ENCODE data around the gene C1QTNF2. TPM values are rescaled to one million over a fixed set of nuclear protein-coding genes. Genes with fewer than 3 reads are reported as not detected.

The C1QTNF2 gene
- polyA plus RNA-seq, 1 donor (not counting 4 experiments of a cell fraction or from before 2014, with no cell fraction given) = 0.07 TPM

- Histone ChIP-seq H3K9ac (ENCODE audit: control insufficient read depth, extremely low read depth, insufficient read depth, low read length) (no peak overlapping the region), H3K27ac (ENCODE audit: control insufficient read depth, insufficient read depth, low read length) (no peak overlapping the region), H3K4me1 (ENCODE audit: control insufficient read depth, extremely low read depth, insufficient read depth, low read length) (no peaks in the 10 kb centered on the region), H3K9me3 (ENCODE audit: control insufficient read depth, low read depth, low read length) (no peaks in the 10 kb centered on the region), H3K27me3 (ENCODE audit: control insufficient read depth, extremely low read depth, insufficient read depth, low read length) (no peaks in the 10 kb centered on the region), H3K9me1 (ENCODE audit: control insufficient read depth, extremely low read depth, insufficient read depth, low read length) (no peaks in the 10 kb centered on the region), H2AFZ (ENCODE audit: control insufficient read depth, low read length) (no peak overlapping the region), H3K36me3 (ENCODE audit: control insufficient read depth in 2 of 2, extremely low read depth in 1 of 2, insufficient read depth in 2 of 2, low read length in 2 of 2) (no peaks in the 10 kb centered on the region), H4K20me1 (ENCODE audit: control insufficient read depth, extremely low read depth, insufficient read depth, low read length) (no peaks in the 10 kb centered on the region), H3K4me2 (ENCODE audit: control insufficient read depth, extremely low read depth, insufficient read depth, low read depth, low read length) (no peak overlapping the region), H3K4me3 (ENCODE audit: control insufficient read depth in 2 of 3, extremely low read depth in 1 of 3, insufficient read depth in 2 of 3, low read depth in 1 of 3, low read length in 3 of 3) (no peak overlapping the region), H3K79me2 (ENCODE audit: control insufficient read depth, insufficient read depth, low read length) (no peaks in the 10 kb centered on the region)
- FAIRE-seq (no peak), DNase-seq (ENCODE audit: low read depth, low spot score) (no peak)
- dilution Hi-C loops (cut with MboI; ENCODE audit: extremely low pct_ligation_motif_present, low sequenced_read_pairs) = no loop called here
- no peak for TF ChIP-seq EZH2 (IDR thresholded peaks at IDR 0.05; ENCODE audit: low read length)
- no peak for TF ChIP-seq CTCF (optimal IDR thresholded peaks at IDR 0.05 in 1 of 3, IDR thresholded peaks at IDR 0.05 in 1 of 3, conservative IDR thresholded peaks at IDR 0.05 in 1 of 3; ENCODE audit: extremely low read depth in 1 of 3, insufficient read depth in 2 of 3, low read length in 3 of 3)
Measured at GRCh38 chr5:160348080-160348479, 22.3 kb downstream of the C1QTNF2 start.

- Histone ChIP-seq H3K9me3 (ENCODE audit: control insufficient read depth, low read depth, low read length) (no peaks in the 10 kb centered on the region), H3K36me3 (ENCODE audit: control insufficient read depth in 2 of 2, extremely low read depth in 1 of 2, insufficient read depth in 2 of 2, low read length in 2 of 2) (no peaks in the 10 kb centered on the region), H3K79me2 (ENCODE audit: control insufficient read depth, insufficient read depth, low read length) (no peaks in the 10 kb centered on the region), H3K27me3 (ENCODE audit: control insufficient read depth, extremely low read depth, insufficient read depth, low read length) (no peaks in the 10 kb centered on the region), H3K4me1 (ENCODE audit: control insufficient read depth, extremely low read depth, insufficient read depth, low read length) (peaks cover under 1% of the 10 kb centered on the region), H2AFZ (ENCODE audit: control insufficient read depth, low read length) (no peak overlapping the region), H3K4me2 (ENCODE audit: control insufficient read depth, extremely low read depth, insufficient read depth, low read depth, low read length) (no peak overlapping the region), H4K20me1 (ENCODE audit: control insufficient read depth, extremely low read depth, insufficient read depth, low read length) (no peaks in the 10 kb centered on the region), H3K9me1 (ENCODE audit: control insufficient read depth, extremely low read depth, insufficient read depth, low read length) (no peaks in the 10 kb centered on the region), H3K4me3 (ENCODE audit: control insufficient read depth in 2 of 3, extremely low read depth in 1 of 3, insufficient read depth in 2 of 3, low read depth in 1 of 3, low read length in 3 of 3) (no peak overlapping the region), H3K27ac (ENCODE audit: control insufficient read depth, insufficient read depth, low read length) (no peak overlapping the region), H3K9ac (ENCODE audit: control insufficient read depth, extremely low read depth, insufficient read depth, low read length) (no peak overlapping the region)
- no peak for TF ChIP-seq CTCF (optimal IDR thresholded peaks at IDR 0.05 in 1 of 3, IDR thresholded peaks at IDR 0.05 in 1 of 3, conservative IDR thresholded peaks at IDR 0.05 in 1 of 3; ENCODE audit: extremely low read depth in 1 of 3, insufficient read depth in 2 of 3, low read length in 3 of 3)
- no peak for TF ChIP-seq EZH2 (IDR thresholded peaks at IDR 0.05; ENCODE audit: low read length)
- dilution Hi-C loops (cut with MboI; ENCODE audit: extremely low pct_ligation_motif_present, low sequenced_read_pairs) = no loop called here
- FAIRE-seq = no peak
- no peak for DNase-seq (ENCODE audit: low read depth, low spot score)
Measured at GRCh38 chr5:160347448-160347847, 23.0 kb downstream of the C1QTNF2 start.
